Bronchial epithelial cell (primary cell): Measurements from ENCODE around the gene RNPEP. TPM values are rescaled to one million over a fixed set of nuclear protein-coding genes. Genes with fewer than 3 reads are reported as not detected.
A peak's percentile ranks its signal among the peaks of the same experiment; 100 is the strongest.
"Not testable (repeated sequence)": the region's sequence is repeated elsewhere in the genome, so short reads cannot be mapped to it uniquely, and the experiment has no call there.

Experiments
- DNase-seq: peaks from one replicate; pipeline ENCODE4 v3.0.0-alpha.2; 2010; ENCODE audit warnings: low read depth
- FAIRE-seq: peaks from 2 replicates; lab custom pipeline; 2011; peaks lifted over from hg19 to GRCh38; lab: Jason Lieb, UNC
- H3K27me3 ChIP-seq: 2 replicates; pipeline ENCODE4 v1.5.1; 2011; ENCODE audit warnings: low read length; ENCODE audit not compliant: control insufficient read depth, insufficient read depth
- H3K36me3 ChIP-seq: 2 replicates; pipeline ENCODE4 v1.5.1; 2011; ENCODE audit warnings: low read length; ENCODE audit not compliant: control insufficient read depth, insufficient read depth
- H3K4me3 ChIP-seq: 2 replicates; pipeline ENCODE4 v1.5.1; 2011; ENCODE audit warnings: mild to moderate bottlenecking, low read depth, low read length, control low read depth
- CTCF ChIP-seq: IDR thresholded peaks from 2 replicates; pipeline ENCODE4 v1.5.1; 2011; ENCODE audit warnings: mild to moderate bottlenecking, moderate library complexity, low read length, control low read depth, inconsistent platforms; ENCODE audit not compliant: insufficient read depth, severe bottlenecking
- total RNA-seq: library from RNA; depleted of rRNA; stranded (reverse); fragments of >200 nt; gene quantifications from 2 replicates; pipeline ENCODE4 v1.2.1, GENCODE V29; 2014

RNPEP gene
- total RNA-seq, 1 donor from 2014 or later: 39.8 TPM

GRCh38 chr1:202049129-202049528 lies 66.7 kb downstream of the RNPEP start:
- TF ChIP-seq CTCF: no peak
- peak; percentile 73 for DNase-seq
- no peaks in the 10 kb centered on the region for H3K27me3 ChIP-seq
- no peaks in the 10 kb centered on the region for H3K36me3 ChIP-seq
- FAIRE-seq: no peak
- no peak overlapping the region for H3K4me3 ChIP-seq

GRCh38 chr1:202054094-202054493 lies 71.6 kb downstream of the RNPEP start:
- DNase-seq: no peak
- FAIRE-seq: no peak
- Histone ChIP-seq H3K36me3 (no peaks in the 10 kb centered on the region), H3K4me3 (no peak overlapping the region), H3K27me3 (no peaks in the 10 kb centered on the region)
- TF ChIP-seq CTCF: no peak

- DNase-seq, FAIRE-seq, H3K4me3 ChIP-seq: not testable (repeated sequence)
Measured at GRCh38 chr1:202054673-202055072, 72.2 kb downstream of the RNPEP start.

More at GRCh38 chr1:202054673-202055072, 72.2 kb downstream of the RNPEP start:
- not testable (repeated sequence) for H3K27me3 ChIP-seq, H3K36me3 ChIP-seq

Other genes starting within 250 kb of the RNPEP start
- 10.3 and 14.0 TPM in 2 replicates for gene IPO9, start 153.5 kb upstream of the RNPEP start, total RNA-seq
- gene SHISA4, start 93.8 kb upstream of the RNPEP start, total RNA-seq: 3.2 and 3.9 TPM in 2 replicates
- 0.26 TPM in 1 of 2 replicates, not detected in the other for gene LMOD1, start 36.1 kb upstream of the RNPEP start, total RNA-seq
- 53.4 and 74.9 TPM in 2 replicates for gene TIMM17A, start 27.1 kb upstream of the RNPEP start, total RNA-seq
- 66.1 and 105 TPM in 2 replicates for gene ELF3, start 27.9 kb downstream of the RNPEP start, total RNA-seq
- under 0.01 TPM in 1 of 2 replicates, not detected in the other for gene GPR37L1, start 140.3 kb downstream of the RNPEP start, total RNA-seq
- 30.3 and 33.3 TPM in 2 replicates for gene ARL8A, start 162.1 kb downstream of the RNPEP start, total RNA-seq
- under 0.01 TPM in 1 of 2 replicates, not detected in the other for gene PTPN7, start 178.0 kb downstream of the RNPEP start, total RNA-seq
- gene LGR6, start 211.2 kb downstream of the RNPEP start, total RNA-seq: under 0.01 TPM in 1 of 2 replicates, not detected in the other